KOPT-K1 (cell line): ENCODE results near the gene RIMS4.

Experiments
- H3K27ac ChIP-seq: fragments of 200-600 bp; sonication (generic); 2 replicates; pipeline ENCODE4 v1.5.1; 2016; ENCODE audit warnings: antibody characterized with exemption, mild to moderate bottlenecking, low read depth, low read length; ENCODE audit not compliant: poor library complexity, severe bottlenecking
- H3K36me3 ChIP-seq: fragments of 200-600 bp; sonication (generic); 2 replicates; pipeline ENCODE4 v1.5.1; 2017; ENCODE audit warnings: antibody characterized with exemption, mild to moderate bottlenecking, low read length, moderate library complexity; ENCODE audit not compliant: insufficient read depth
- H3K9me3 ChIP-seq: fragments of 200-600 bp; sonication (generic); 2 replicates; pipeline ENCODE4 v1.5.1; 2017; ENCODE audit warnings: antibody characterized with exemption, low read length, mild to moderate bottlenecking; ENCODE audit not compliant: insufficient read depth, poor library complexity, severe bottlenecking

The RIMS4 gene

DNA sequence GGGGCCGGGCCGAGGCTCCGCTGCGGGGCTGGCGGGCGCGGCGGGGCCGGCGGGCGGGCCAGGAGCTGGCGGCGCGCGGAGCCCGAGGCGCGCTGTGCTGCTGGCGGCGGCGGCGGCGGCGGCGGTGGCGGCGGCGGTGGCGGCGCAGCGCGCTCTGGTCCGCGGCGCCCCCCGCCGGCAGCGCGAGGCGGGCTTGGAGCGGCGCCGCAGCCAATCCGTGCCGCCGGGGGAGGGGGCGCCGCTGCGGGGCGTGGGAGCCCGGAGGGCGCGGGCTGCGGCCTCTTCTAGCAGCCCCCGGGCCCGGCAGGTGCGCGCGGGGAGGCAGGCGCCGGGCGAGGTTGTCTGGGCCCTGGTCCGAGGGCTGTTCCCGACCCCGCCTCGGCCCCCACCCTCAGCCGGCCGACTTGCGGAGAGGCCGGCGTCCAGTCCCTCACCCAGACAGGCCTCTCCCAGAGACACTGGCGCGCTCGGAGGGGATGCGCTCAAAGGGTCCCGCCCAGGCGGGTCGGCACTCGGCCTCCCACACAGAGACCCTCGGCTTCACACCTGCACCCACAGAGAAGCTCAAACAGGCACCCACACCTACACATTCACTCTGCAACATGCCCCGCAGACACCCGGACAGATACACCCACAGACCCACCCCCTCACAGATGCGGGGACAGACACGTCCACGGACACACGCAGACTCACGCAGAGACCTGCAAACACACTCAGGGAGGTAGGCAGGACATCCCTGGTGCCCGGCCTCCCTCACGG lies at the start of gene RIMS4:
RIMS4 (minus strand) TSS at position 156 of the 759 bp plus-strand sequence. CDS start 275 bp downstream, outside the sequence.
- Histone ChIP-seq H3K27ac (no peak within 1 kb of the TSS), H3K9me3 (peaks cover 11% of the 10 kb centered on the region), H3K36me3 (no peaks in the 10 kb centered on the region)

- H3K36me3 ChIP-seq, result no peaks in the 10 kb centered on the region
- H3K9me3 ChIP-seq, result peaks cover 6% of the 10 kb centered on the region
- no peak overlapping the region for H3K27ac ChIP-seq
Measured at GRCh38 chr20:44858606-44859360, 48.4 kb upstream of the RIMS4 start.

DNA sequence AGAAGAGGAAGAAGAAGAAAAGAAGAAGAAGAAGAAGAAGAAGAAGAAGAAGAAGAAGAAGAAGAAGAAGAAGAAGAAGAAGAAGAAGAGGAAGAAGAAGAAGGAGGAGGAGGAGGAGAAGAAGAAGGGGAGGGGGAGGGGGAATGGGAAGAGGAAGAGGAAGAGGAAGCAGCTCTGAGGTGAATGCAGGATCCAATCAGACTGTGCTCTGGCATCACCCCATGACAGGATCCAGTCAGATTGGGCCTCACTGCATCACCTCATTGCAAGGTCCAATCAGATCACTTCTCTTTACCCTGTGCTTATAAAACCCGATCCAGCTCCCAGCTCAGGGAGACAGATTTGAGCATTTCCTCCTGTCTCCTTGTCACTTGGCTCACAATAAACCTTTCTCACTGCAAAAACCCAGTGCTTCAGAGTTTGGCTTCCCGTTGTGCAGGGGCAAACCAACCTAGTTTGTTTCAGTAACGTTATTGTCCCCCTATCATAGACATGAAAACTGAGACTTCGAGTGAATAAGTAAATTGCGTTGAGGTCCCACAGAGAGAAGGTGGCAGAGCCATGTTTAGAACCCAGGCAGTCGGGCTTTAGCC lies 46.6 kb upstream of the RIMS4 start:
- H3K27ac ChIP-seq, result no peak overlapping the region
- H3K36me3 ChIP-seq, result no peaks in the 10 kb centered on the region
- peaks cover 6% of the 10 kb centered on the region for H3K9me3 ChIP-seq

GRCh38 chr20:44856442-44856841 lies 46.1 kb upstream of the RIMS4 start:
- H3K27ac ChIP-seq, result no peak overlapping the region
- H3K36me3 ChIP-seq, result no peaks in the 10 kb centered on the region
- H3K9me3 ChIP-seq, result peaks cover 6% of the 10 kb centered on the region

GRCh38 chr20:44851545-44851944 lies 41.2 kb upstream of the RIMS4 start:
- Histone ChIP-seq H3K9me3 (peaks cover under 1% of the 10 kb centered on the region), H3K36me3 (no peaks in the 10 kb centered on the region), H3K27ac (no peak overlapping the region)

DNA sequence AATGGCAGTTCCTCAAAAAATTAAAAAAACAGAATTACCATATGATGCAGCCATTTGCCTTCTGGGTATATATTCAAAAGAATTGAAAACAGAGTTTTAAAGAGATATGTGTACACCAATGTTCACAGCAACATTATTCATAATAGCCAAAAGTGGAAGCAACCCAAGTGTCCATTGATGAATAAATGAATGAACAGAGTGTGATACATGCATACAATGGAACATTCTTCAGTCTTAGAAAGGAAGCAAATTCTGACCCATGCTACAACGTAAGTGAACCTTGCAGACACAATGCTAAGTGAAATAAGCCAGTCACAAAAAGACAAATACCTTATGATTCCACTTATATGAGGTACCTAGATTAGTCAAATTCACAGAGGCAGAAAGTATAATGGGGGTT lies 40.5 kb upstream of the RIMS4 start:
- no peak overlapping the region for H3K27ac ChIP-seq
- no peaks in the 10 kb centered on the region for H3K9me3 ChIP-seq
- no peaks in the 10 kb centered on the region for H3K36me3 ChIP-seq

DNA sequence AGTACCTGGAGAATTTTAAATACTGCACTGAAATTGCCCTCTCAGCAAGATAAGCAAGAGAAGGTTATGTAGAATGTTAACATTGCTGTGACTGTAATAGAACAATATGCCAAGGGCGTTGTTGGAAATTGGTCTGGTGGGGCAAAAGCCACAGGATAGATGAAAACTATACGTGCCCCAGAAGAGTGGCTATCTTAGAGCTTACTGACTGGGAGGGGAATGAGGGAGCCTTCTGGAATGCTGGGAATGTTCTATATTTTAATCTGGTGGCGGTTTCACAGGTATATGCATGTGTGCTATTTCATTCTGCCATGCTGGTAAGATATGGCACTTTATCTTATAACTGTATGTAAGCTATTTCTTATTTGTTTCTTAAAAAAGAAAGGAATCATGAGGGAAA lies 39.9 kb upstream of the RIMS4 start:
- H3K9me3 ChIP-seq, result no peaks in the 10 kb centered on the region
- H3K27ac ChIP-seq, result no peak overlapping the region
- H3K36me3 ChIP-seq, result no peaks in the 10 kb centered on the region

DNA sequence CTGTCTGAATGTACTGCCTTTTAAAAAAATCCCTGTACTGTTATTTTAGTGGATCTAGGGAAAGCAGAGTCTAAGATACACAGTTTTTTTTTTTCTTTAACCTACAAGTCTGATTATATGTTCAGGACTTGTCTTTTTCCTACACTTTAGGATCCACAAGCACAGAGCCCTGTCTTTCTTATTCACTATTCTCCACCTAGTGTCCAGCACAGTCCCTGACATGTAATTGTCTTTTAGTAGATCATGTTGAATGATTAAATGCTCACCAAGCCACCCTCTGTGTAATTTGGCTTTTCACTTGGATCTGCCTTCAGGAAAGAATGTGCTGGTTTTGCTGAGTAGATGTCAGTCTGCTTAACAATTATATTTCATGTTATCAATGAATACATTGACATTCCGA lies 39.4 kb upstream of the RIMS4 start:
- Histone ChIP-seq H3K27ac (no peak overlapping the region), H3K9me3 (no peaks in the 10 kb centered on the region), H3K36me3 (no peaks in the 10 kb centered on the region)

DNA sequence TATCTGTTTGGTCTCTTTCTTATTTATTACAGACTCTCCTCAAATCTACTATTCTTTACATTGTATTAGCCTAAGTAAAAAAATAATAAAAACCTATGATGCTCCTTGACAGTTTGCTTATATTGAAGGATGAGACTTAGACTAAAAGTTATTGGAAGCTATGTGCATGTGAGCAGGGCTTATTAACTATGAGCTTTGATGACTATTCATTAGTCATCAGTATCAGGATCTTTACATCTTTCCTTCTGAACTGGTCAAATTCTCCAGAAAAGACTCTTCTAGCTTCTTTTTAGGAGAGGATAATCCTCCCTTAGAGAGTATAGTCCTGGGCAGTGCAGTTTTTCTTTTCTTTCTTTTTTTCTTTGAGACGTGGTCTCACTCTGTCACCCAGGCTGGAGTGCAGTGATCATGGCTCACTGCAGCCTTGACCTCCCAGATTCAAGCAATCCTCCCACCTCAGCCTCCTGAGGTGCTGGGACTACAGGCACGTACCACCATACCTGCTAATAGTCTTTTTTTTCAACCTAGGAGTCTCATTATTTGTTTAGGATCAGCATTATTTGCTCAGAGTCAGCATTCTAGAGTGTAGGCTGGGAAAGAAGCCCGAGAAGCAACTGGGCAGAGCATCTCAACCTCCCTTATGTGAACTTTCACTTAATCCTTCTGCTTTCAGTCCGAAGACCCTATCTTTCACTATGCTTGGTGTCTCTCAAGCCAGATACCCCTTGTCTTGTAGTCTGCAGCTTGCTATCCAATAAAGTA lies 38.1 kb upstream of the RIMS4 start:
- no peak overlapping the region for H3K27ac ChIP-seq

DNA sequence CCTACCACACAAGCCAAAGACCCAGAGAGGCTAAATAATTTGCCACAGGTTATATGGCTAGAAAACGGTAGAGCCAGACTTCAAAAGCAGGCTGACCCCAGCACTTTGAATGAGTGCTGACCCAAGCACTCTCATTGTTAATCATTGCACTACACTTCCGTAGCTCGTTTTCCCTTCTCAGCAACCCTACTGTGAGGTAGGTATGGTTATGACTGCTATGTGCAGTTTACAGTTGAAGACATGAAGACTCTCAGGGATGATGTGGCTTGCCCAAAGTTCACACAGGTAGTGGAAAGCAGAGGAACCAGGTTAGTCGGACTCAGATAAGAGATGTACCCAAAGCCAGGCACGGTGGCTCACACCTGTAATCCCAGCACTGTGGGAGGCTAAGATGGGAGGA lies 33.5 kb upstream of the RIMS4 start:
- Histone ChIP-seq H3K27ac (no peak overlapping the region), H3K9me3 (peaks cover 6% of the 10 kb centered on the region), H3K36me3 (no peaks in the 10 kb centered on the region)

More for the DNA sequence above, 38.1 kb upstream of the RIMS4 start:
- H3K36me3 ChIP-seq, result no peaks in the 10 kb centered on the region
- H3K9me3 ChIP-seq, result no peaks in the 10 kb centered on the region

DNA sequence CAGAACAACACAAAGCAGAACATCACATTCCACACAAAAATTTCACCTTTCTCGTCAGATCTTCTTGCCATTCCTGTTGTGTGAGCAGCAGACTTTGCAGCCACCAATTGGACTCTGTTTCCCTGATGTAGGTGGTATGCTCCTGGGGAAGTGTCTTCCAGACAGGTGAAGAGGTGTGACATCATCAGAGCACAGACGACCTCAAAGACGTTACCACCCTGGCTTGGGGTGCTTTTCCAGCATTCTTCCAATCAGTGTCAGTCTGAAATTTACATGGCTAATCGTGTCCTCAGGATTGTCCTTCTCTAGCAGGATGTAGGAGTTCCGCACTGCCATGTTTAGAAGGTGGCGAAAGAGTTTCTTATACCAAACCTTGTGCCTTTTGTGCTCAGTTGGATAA lies 31.6 kb upstream of the RIMS4 start:
- Histone ChIP-seq H3K9me3 (peaks cover 18% of the 10 kb centered on the region), H3K27ac (no peak overlapping the region), H3K36me3 (no peaks in the 10 kb centered on the region)

GRCh38 chr20:44840826-44841225 lies 30.5 kb upstream of the RIMS4 start:
- Histone ChIP-seq H3K36me3 (no peaks in the 10 kb centered on the region), H3K27ac (no peak overlapping the region), H3K9me3 (peaks cover 18% of the 10 kb centered on the region)

GRCh38 chr20:44839481-44839880 lies 29.1 kb upstream of the RIMS4 start:
- Histone ChIP-seq H3K27ac (no peak overlapping the region), H3K36me3 (no peaks in the 10 kb centered on the region), H3K9me3 (peaks cover 18% of the 10 kb centered on the region)

DNA sequence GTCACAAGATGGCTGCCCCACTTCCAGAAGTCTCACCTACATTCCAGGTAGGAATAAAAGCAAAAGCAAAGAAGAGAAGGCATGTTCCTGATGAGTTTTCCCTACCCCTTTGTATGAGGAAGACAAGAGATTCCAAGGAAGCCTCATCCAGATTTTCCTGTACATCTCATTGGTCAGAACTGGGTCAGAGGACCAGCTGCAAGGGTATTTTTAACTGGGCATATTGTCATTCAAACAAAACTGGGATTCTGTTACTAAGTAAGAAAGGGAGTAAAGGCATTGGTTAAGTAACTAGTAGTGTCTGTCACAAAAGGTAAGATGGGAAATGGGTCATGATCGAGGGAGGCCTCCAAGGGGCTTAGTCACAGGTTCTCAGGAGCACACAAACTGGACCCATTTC lies 28.2 kb upstream of the RIMS4 start:
- Histone ChIP-seq H3K36me3 (no peaks in the 10 kb centered on the region), H3K9me3 (peaks cover 18% of the 10 kb centered on the region), H3K27ac (no peak overlapping the region)

GRCh38 chr20:44837946-44838345 lies 27.6 kb upstream of the RIMS4 start:
- Histone ChIP-seq H3K27ac (no peak overlapping the region), H3K36me3 (no peaks in the 10 kb centered on the region), H3K9me3 (peaks cover 18% of the 10 kb centered on the region)
